Colonic mucosa (tissue), 4 donors: ENCODE measurements around the gene EFTUD2. TPM values are rescaled to one million over a fixed set of nuclear protein-coding genes. Genes with fewer than 3 reads are reported as not detected.

Experiments used
- DNase-seq: peaks from one replicate; pipeline ENCODE4 v3.0.0-alpha.2; 2020
- H3K27ac ChIP-seq: fragments of 200-600 bp; one replicate; pipeline ENCODE4 v1.8.0; 2021
- H3K27me3 ChIP-seq: fragments of 200-600 bp; one replicate; pipeline ENCODE4 v1.8.0; 2021
- H3K36me3 ChIP-seq: fragments of 200-600 bp; one replicate; pipeline ENCODE4 v1.8.0; 2021
- H3K4me1 ChIP-seq: fragments of 200-600 bp; one replicate; pipeline ENCODE4 v1.8.0; 2021; ENCODE audit warnings: mild to moderate bottlenecking
- H3K4me3 ChIP-seq: fragments of 200-600 bp; one replicate; pipeline ENCODE4 v1.8.0; 2021
- H3K9ac ChIP-seq, 2 donors: one replicate each; pipeline ENCODE4 v1.7.0; 2013; ENCODE audit warnings: control low read depth in 2 of 2, low read depth in 2 of 2, low read length in 2 of 2
- H3K9me3 ChIP-seq: fragments of 200-600 bp; one replicate; pipeline ENCODE4 v1.8.0; 2021
- CTCF ChIP-seq: fragments of 200-600 bp; IDR thresholded peaks from one replicate; pipeline ENCODE4 v1.8.0; 2022; ENCODE audit warnings: antibody characterized with exemption, mild to moderate bottlenecking
- intact Hi-C: fragments of 100-400 bp; cut with DNase I; formaldehyde crosslinking; loops from one replicate; pipeline ENCODE4 v1.14.1; 2022
- total RNA-seq, 2 donors: library from RNA; stranded (reverse); fragmentation: NEBNext Ultra II Directional in 1 of 2; extraction: Animal tissue kit (Norgen Biotek cat#: 25700) in 1 of 2; gene quantifications; one replicate each; pipeline ENCODE4 v1.2.1, GENCODE V29; 2021
- donor health status: healthy.
- donor health status: DM: no; HTN: no; CAD: no.
- donor health status: DM: no; HTN: no; CAD: no.

EFTUD2 gene
- total RNA-seq, 2 donors from 2014 or later, result 74.8 to 109 TPM

- H3K4me1 ChIP-seq, result no peaks in the 10 kb centered on the region
- H3K4me3 ChIP-seq, result no peak overlapping the region
- H3K9ac ChIP-seq, result no peak overlapping the region
- H3K27me3 ChIP-seq, result no peaks in the 10 kb centered on the region
- intact Hi-C loops, result no loop called here
- no peaks in the 10 kb centered on the region for H3K9me3 ChIP-seq
- no peak for TF ChIP-seq CTCF
- no peak for DNase-seq
- no peak overlapping the region for H3K27ac ChIP-seq
- no peaks in the 10 kb centered on the region for H3K36me3 ChIP-seq
Measured at GRCh38 chr17:44933824-44934744, 34.8 kb upstream of the EFTUD2 start.

GRCh38 chr17:44932787-44933097, 33.5 kb upstream of the EFTUD2 start:
- TF ChIP-seq CTCF, result no peak
- H3K4me1 ChIP-seq, result no peaks in the 10 kb centered on the region
- H3K9me3 ChIP-seq, result no peaks in the 10 kb centered on the region
- H3K4me3 ChIP-seq, result no peak overlapping the region
- H3K27me3 ChIP-seq, result no peaks in the 10 kb centered on the region
- intact Hi-C loops, result no loop called here
- DNase-seq, result no peak
- no peak overlapping the region for H3K27ac ChIP-seq
- H3K36me3 ChIP-seq, result no peaks in the 10 kb centered on the region
- no peak overlapping the region for H3K9ac ChIP-seq

GRCh38 chr17:44932096-44932786, 33.0 kb upstream of the EFTUD2 start:
- Histone ChIP-seq H3K4me3 (no peak overlapping the region), H3K4me1 (no peaks in the 10 kb centered on the region), H3K27ac (no peak overlapping the region), H3K27me3 (no peaks in the 10 kb centered on the region), H3K9ac (no peak overlapping the region), H3K9me3 (no peaks in the 10 kb centered on the region), H3K36me3 (no peaks in the 10 kb centered on the region)
- no peak for DNase-seq
- intact Hi-C loops, result no loop called here
- no peak for TF ChIP-seq CTCF

GRCh38 chr17:44931376-44931775, 32.1 kb upstream of the EFTUD2 start:
- no peaks in the 10 kb centered on the region for H3K9me3 ChIP-seq
- no peak overlapping the region for H3K27ac ChIP-seq
- no peaks in the 10 kb centered on the region for H3K36me3 ChIP-seq
- no peaks in the 10 kb centered on the region for H3K4me1 ChIP-seq
- no peak for DNase-seq
- no peak for TF ChIP-seq CTCF
- H3K4me3 ChIP-seq, result no peak overlapping the region
- intact Hi-C loops, result no loop called here
- no peaks in the 10 kb centered on the region for H3K27me3 ChIP-seq
- no peak overlapping the region for H3K9ac ChIP-seq

- no peak for TF ChIP-seq CTCF
- intact Hi-C loops, result no loop called here
- H3K36me3 ChIP-seq, result no peaks in the 10 kb centered on the region
- no peak overlapping the region for H3K27ac ChIP-seq
- H3K4me1 ChIP-seq, result no peaks in the 10 kb centered on the region
- H3K27me3 ChIP-seq, result no peaks in the 10 kb centered on the region
- H3K4me3 ChIP-seq, result no peak overlapping the region
- H3K9ac ChIP-seq, result no peak overlapping the region
- no peaks in the 10 kb centered on the region for H3K9me3 ChIP-seq
- no peak for DNase-seq
Measured at GRCh38 chr17:44930667-44931066, 31.4 kb upstream of the EFTUD2 start.
